Myometrial cell (primary cell): Measurements from ENCODE around the gene IL1RAP. TPM values are rescaled to one million over a fixed set of nuclear protein-coding genes. Genes with fewer than 3 reads are reported as not detected.

Experiments used
- total RNA-seq: library from RNA; depleted of rRNA; stranded (reverse); fragments of >200 nt; gene quantifications from 2 replicates; pipeline ENCODE4 v1.2.3, GENCODE V29; 2015

The IL1RAP gene, protein sequence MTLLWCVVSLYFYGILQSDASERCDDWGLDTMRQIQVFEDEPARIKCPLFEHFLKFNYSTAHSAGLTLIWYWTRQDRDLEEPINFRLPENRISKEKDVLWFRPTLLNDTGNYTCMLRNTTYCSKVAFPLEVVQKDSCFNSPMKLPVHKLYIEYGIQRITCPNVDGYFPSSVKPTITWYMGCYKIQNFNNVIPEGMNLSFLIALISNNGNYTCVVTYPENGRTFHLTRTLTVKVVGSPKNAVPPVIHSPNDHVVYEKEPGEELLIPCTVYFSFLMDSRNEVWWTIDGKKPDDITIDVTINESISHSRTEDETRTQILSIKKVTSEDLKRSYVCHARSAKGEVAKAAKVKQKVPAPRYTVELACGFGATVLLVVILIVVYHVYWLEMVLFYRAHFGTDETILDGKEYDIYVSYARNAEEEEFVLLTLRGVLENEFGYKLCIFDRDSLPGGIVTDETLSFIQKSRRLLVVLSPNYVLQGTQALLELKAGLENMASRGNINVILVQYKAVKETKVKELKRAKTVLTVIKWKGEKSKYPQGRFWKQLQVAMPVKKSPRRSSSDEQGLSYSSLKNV
- 10.7 and 11.7 TPM in 2 replicates for total RNA-seq

DNA sequence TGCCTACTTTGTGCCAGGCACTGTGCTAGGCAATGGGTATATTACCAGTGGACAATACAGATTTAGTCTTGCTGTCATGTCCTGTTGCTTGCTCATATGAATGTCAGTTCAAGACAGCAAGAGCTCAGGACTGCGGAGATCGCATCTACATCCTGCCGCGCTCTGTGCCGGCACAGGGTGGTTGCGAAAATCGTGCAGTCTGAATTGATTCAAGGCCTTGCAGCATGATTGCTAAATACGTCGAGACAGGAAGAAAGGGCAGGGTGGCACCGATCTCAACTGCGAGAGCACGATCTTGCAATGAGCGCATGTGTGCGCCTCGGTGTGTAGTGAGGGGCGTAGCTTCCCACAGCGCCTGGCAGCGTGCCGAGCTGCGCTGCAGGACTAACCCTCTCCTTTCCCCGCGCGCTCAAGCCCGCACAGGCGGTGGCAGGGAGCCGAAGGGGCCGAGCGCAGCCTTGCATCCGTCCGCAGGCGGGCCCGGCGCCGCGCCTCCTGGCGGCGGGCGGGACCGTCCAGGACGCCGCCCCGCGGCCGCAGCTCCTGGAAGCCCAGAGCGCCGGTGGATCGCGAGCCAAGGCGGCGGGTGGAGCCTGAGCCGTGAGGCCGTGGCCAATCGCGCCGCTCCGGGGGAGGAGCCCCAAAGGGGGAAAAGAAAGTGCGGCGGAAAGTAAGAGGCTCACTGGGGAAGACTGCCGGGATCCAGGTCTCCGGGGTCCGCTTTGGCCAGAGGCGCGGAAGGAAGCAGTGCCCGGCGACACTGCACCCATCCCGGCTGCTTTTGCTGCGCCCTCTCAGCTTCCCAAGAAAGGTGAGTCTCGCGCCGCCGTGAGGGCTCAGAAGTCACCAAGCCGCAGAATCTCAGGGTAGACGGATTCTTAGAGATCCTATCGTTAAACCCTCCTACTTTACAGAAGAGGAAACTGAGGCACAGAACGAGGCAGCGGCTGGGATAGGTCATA is at the start of gene IL1RAP:
TSS of gene IL1RAP (plus strand) at position 677 of the 962 bp plus-strand sequence. CDS start 50,205 bp downstream, outside the sequence.

Other genes starting within 250 kb of the IL1RAP start
- 3.5 and 4.3 TPM in 2 replicates for gene CLDN1, start 191.6 kb upstream of the IL1RAP start, total RNA-seq
- gene CLDN16, start 125.9 kb upstream of the IL1RAP start, total RNA-seq: 0.35 and 1.2 TPM in 2 replicates
- gene TMEM207, start 64.2 kb upstream of the IL1RAP start, total RNA-seq: not detected in 2 replicates